ENCODE data around the gene RND2.

RND2 gene

GRCh38 chr17:43010667-43011308 lies 14.2 kb upstream of the RND2 start:
- no peak for TF ChIP-seq CTCF (IDR thresholded peaks at IDR 0.05; ENCODE audit: control insufficient read depth, insufficient read depth, low read depth, low read length, missing control alignments)
- no peak overlapping the region for H3K4me3 ChIP-seq (ENCODE audit: control insufficient read depth, low read depth, low read length)
- no peak for DNase-seq (ENCODE audit: low read depth)

GRCh38 chr17:43011728-43012472 lies 13.1 kb upstream of the RND2 start:
- DNase-seq (ENCODE audit: low read depth), result no peak
- TF ChIP-seq CTCF (IDR thresholded peaks at IDR 0.05; ENCODE audit: control insufficient read depth, insufficient read depth, low read depth, low read length, missing control alignments), result no peak
- no peak overlapping the region for H3K4me3 ChIP-seq (ENCODE audit: control insufficient read depth, low read depth, low read length)

GRCh38 chr17:43013296-43013695 lies 11.7 kb upstream of the RND2 start:
- no peak overlapping the region for H3K4me3 ChIP-seq (ENCODE audit: control insufficient read depth, low read depth, low read length)
- no peak for DNase-seq (ENCODE audit: low read depth)
- TF ChIP-seq CTCF (IDR thresholded peaks at IDR 0.05; ENCODE audit: control insufficient read depth, insufficient read depth, low read depth, low read length, missing control alignments), result no peak

- DNase-seq (ENCODE audit: low read depth), result no peak
- no peak overlapping the region for H3K4me3 ChIP-seq (ENCODE audit: control insufficient read depth, low read depth, low read length)
- no peak for TF ChIP-seq CTCF (IDR thresholded peaks at IDR 0.05; ENCODE audit: control insufficient read depth, insufficient read depth, low read depth, low read length, missing control alignments)
Observed at GRCh38 chr17:43014020-43014648, 10.9 kb upstream of the RND2 start.

GRCh38 chr17:43014649-43015542 lies 10.1 kb upstream of the RND2 start:
- no peak overlapping the region for H3K4me3 ChIP-seq (ENCODE audit: control insufficient read depth, low read depth, low read length)
- DNase-seq (ENCODE audit: low read depth), result no peak
- TF ChIP-seq CTCF (IDR thresholded peaks at IDR 0.05; ENCODE audit: control insufficient read depth, insufficient read depth, low read depth, low read length, missing control alignments), result no peak

GRCh38 chr17:43015579-43015978 lies 9.5 kb upstream of the RND2 start:
- no peak for DNase-seq (ENCODE audit: low read depth)
- no peak overlapping the region for H3K4me3 ChIP-seq (ENCODE audit: control insufficient read depth, low read depth, low read length)
- TF ChIP-seq CTCF (IDR thresholded peaks at IDR 0.05; ENCODE audit: control insufficient read depth, insufficient read depth, low read depth, low read length, missing control alignments), result no peak

Measured in AG09309 (cell line).